Transverse colon (tissue), 3 donors: ENCODE measurements around the gene VSX1.

ENCODE experiments used
- CTCF ChIP-seq, 5 experiments: fragments of 200-600 bp in 3 of 5; fragments of 450-650 bp in 2 of 5; sonication (generic) in 3 of 5; IDR thresholded peaks; 1 replicate in 2 of 5; 2 replicates in 3 of 5; pipeline ENCODE4 v1.5.1; 2016 to 2017; ENCODE audit warnings: antibody characterized with exemption in 5 of 5, inconsistent platforms in 3 of 5, mild to moderate bottlenecking in 2 of 5, moderate library complexity in 1 of 5
- EP300 ChIP-seq: sonication (generic); formaldehyde crosslinking; IDR thresholded peaks from one replicate; pipeline ENCODE4 v1.6.1; 2017; ENCODE audit warnings: antibody characterized with exemption, low read depth
- POLR2A ChIP-seq: fragments of 450-650 bp; IDR thresholded peaks from one replicate; pipeline ENCODE4 v1.6.1; 2016; ENCODE audit warnings: antibody characterized with exemption, mild to moderate bottlenecking, moderate library complexity

- TF ChIP-seq CTCF (IDR thresholded peaks at IDR 0.05) (peak; percentile 74 to 89 (median 77)), POLR2A (no peak), EP300 (no peak)
Observed at GRCh38 chr20:25065625-25066338, 16.2 kb downstream of the VSX1 start.
